OCI-LY3 (cell line): ENCODE data around the gene ZC3H15.

Experiments used
- H2AFZ ChIP-seq: fragments of 200-600, 300-600 bp; shearing (Covaris generic); 2 replicates; pipeline ENCODE4 v1.6.0; 2014; ENCODE audit warnings: antibody characterized with exemption, low read depth, low read length
- H3K27ac ChIP-seq: fragments of 200-600, 300-600 bp; sonication (generic); 2 replicates; pipeline ENCODE4 v1.5.1; 2014; ENCODE audit warnings: mild to moderate bottlenecking, low read length, moderate library complexity, mixed read lengths
- H3K27me3 ChIP-seq: fragments of 200-600, 300-600 bp; sonication (generic); 2 replicates; pipeline ENCODE4 v1.6.1; 2014; ENCODE audit warnings: low read depth, low read length, mixed read lengths
- H3K36me3 ChIP-seq: fragments of 200-600, 300-600 bp; sonication (generic); replicated peaks from 2 replicates; pipeline ENCODE3; 2014; ENCODE audit warnings: low read depth, low read length, mixed read lengths
- H3K4me1 ChIP-seq: fragments of 300-600, 200-600 bp; sonication (generic); 2 replicates; pipeline ENCODE4 v1.6.1; 2014; ENCODE audit warnings: low read length, mixed read lengths
- H3K4me2 ChIP-seq: fragments of 200-600, 300-600 bp; sonication (generic); 2 replicates; pipeline ENCODE4 v1.6.1; 2014; ENCODE audit warnings: low read length, mixed read lengths
- H3K4me3 ChIP-seq: fragments of 300-600, 200-600 bp; sonication (generic); 2 replicates; pipeline ENCODE4 v1.5.1; 2014; ENCODE audit warnings: antibody characterized with exemption, mild to moderate bottlenecking, low read length, moderate library complexity
- H3K79me2 ChIP-seq: fragments of 300-600, 200-600 bp; shearing (Covaris generic); 2 replicates; pipeline ENCODE4 v1.6.1; 2014; ENCODE audit warnings: mild to moderate bottlenecking, low read length, mixed read lengths
- H3K9ac ChIP-seq: fragments of 300-600, 200-600 bp; shearing (Covaris generic); 2 replicates; pipeline ENCODE4 v1.6.0; 2014; ENCODE audit warnings: mild to moderate bottlenecking, low read length, moderate library complexity
- H3K9me3 ChIP-seq: fragments of 200-600, 300-600 bp; shearing (Covaris generic); 2 replicates; pipeline ENCODE4 v1.6.1; 2014; ENCODE audit warnings: low read length, mixed read lengths; ENCODE audit not compliant: insufficient read depth
- H4K20me1 ChIP-seq: fragments of 200-600, 300-600 bp; sonication (generic); 2 replicates; pipeline ENCODE4 v1.6.1; 2016; ENCODE audit warnings: low read length, mixed read lengths; ENCODE audit not compliant: insufficient read depth
- CTCF ChIP-seq: fragments of 200-600, 300-600 bp; sonication (generic); IDR thresholded peaks from 2 replicates; pipeline ENCODE4 v1.5.1; 2014; ENCODE audit warnings: antibody characterized with exemption, low read length, low read depth
- EZH2phosphoT487 ChIP-seq: fragments of 200-600 bp; shearing (Covaris generic); IDR thresholded peaks from 2 replicates; pipeline ENCODE4 v1.6.1; 2018; ENCODE audit warnings: antibody characterized with exemption, mixed run types, low read depth

The ZC3H15 gene

GRCh38 chr2:186533717-186534116, 47.7 kb downstream of the ZC3H15 start:
- no peak overlapping the region for H3K9ac ChIP-seq
- H3K79me2 ChIP-seq, result no peaks in the 10 kb centered on the region
- no peaks in the 10 kb centered on the region for H3K36me3 ChIP-seq
- no peaks in the 10 kb centered on the region for H3K9me3 ChIP-seq
- H2AFZ ChIP-seq, result no peak overlapping the region
- TF ChIP-seq EZH2phosphoT487, result no peak
- no peak for TF ChIP-seq CTCF
- no peak overlapping the region for H3K4me3 ChIP-seq
- no peaks in the 10 kb centered on the region for H3K27me3 ChIP-seq
- no peaks in the 10 kb centered on the region for H3K4me1 ChIP-seq
- no peaks in the 10 kb centered on the region for H4K20me1 ChIP-seq
- H3K27ac ChIP-seq, result no peak overlapping the region
- no peak overlapping the region for H3K4me2 ChIP-seq

- Histone ChIP-seq H3K4me1 (no peaks in the 10 kb centered on the region), H3K27me3 (no peaks in the 10 kb centered on the region), H4K20me1 (no peaks in the 10 kb centered on the region), H3K4me2 (no peak overlapping the region), H3K27ac (no peak overlapping the region), H3K79me2 (no peaks in the 10 kb centered on the region), H3K9ac (no peak overlapping the region), H3K36me3 (no peaks in the 10 kb centered on the region), H2AFZ (no peak overlapping the region), H3K9me3 (no peaks in the 10 kb centered on the region), H3K4me3 (no peak overlapping the region)
- TF ChIP-seq CTCF (no peak), EZH2phosphoT487 (no peak)
These were observed 48.3 kb downstream of the ZC3H15 start for GRCh38 chr2:186534406-186534805.

- Histone ChIP-seq H3K9me3 (no peaks in the 10 kb centered on the region), H3K79me2 (no peaks in the 10 kb centered on the region), H3K4me3 (no peak overlapping the region), H3K4me2 (no peak overlapping the region), H3K36me3 (no peaks in the 10 kb centered on the region), H2AFZ (no peak overlapping the region), H4K20me1 (no peaks in the 10 kb centered on the region), H3K27ac (no peak overlapping the region), H3K9ac (no peak overlapping the region), H3K4me1 (no peaks in the 10 kb centered on the region), H3K27me3 (no peaks in the 10 kb centered on the region)
- no peak for TF ChIP-seq CTCF
- TF ChIP-seq EZH2phosphoT487, result no peak
These were observed 49.8 kb downstream of the ZC3H15 start for GRCh38 chr2:186535861-186536260.

- no peaks in the 10 kb centered on the region for H3K79me2 ChIP-seq
- H3K4me2 ChIP-seq, result no peak overlapping the region
- TF ChIP-seq CTCF, result no peak
- TF ChIP-seq EZH2phosphoT487, result no peak
- H3K27me3 ChIP-seq, result no peaks in the 10 kb centered on the region
- no peak overlapping the region for H3K27ac ChIP-seq
- H3K4me1 ChIP-seq, result no peaks in the 10 kb centered on the region
- no peak overlapping the region for H3K4me3 ChIP-seq
- H4K20me1 ChIP-seq, result no peaks in the 10 kb centered on the region
- no peaks in the 10 kb centered on the region for H3K9me3 ChIP-seq
- no peak overlapping the region for H2AFZ ChIP-seq
- H3K9ac ChIP-seq, result no peak overlapping the region
- H3K36me3 ChIP-seq, result no peaks in the 10 kb centered on the region
These were observed 51.0 kb downstream of the ZC3H15 start for GRCh38 chr2:186537019-186537418.
